ENCODE results near the gene PSG4.
"Not testable (repeated sequence)": the region's sequence is repeated elsewhere in the genome, so short reads cannot be mapped to it uniquely, and the experiment has no call there.

Gene PSG4

DNA sequence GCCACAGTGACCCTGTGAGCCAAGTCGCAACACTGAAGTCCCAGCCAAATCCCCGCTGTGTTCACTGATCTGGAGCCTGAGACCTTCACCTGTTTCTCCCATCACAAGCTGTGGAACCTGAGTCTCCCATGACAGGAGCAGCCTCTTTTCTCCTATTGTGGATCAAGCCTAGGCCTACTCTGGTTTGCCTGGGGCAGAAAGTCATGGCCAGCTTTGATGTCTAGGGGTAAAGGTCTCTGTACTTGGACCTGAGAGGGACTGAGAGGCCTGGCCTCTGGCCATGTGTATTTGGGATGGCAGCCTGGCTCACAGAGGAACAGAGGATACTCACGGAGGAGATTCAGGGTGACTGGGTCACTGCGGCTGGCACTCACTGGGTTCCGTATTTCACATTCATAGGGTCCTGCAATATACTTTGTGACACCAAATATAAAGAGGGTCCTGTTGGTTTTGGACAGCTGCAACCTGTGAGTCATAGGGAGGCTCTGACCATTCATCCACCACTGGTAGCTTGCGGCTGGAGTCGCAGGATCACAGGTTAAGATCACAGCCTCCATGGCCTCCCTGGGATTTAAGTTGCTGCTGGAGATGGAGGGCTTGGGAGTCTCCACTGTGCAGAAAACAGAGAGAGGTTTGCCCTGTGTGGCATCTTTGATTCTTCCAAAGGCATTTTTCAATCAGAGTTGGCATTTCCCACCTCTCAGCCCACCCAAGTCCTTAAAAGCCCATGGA is 7.6 kb downstream of the PSG4 start:
- not testable (repeated sequence) for DNase-seq

DNA sequence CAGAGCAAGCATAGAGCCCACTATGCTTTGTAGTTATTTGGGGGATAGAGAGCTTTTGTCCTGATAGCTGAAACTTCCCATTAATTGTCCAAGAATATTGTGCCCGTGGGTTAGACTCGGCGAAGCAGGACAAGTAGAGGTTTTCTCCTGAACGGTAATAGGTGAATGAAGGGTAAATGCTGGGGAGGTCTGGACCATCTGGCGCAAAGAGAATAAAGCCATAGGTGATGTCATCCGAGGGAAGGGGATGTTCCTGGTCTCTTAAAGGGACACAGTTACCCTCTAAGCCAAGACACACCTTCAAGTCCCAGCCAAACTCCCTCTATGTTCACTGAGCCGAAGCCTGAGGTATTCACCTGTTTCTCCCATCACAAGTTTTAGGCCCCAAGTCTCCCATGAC is 11.0 kb downstream of the PSG4 start:
- not testable (repeated sequence) for DNase-seq

DNA sequence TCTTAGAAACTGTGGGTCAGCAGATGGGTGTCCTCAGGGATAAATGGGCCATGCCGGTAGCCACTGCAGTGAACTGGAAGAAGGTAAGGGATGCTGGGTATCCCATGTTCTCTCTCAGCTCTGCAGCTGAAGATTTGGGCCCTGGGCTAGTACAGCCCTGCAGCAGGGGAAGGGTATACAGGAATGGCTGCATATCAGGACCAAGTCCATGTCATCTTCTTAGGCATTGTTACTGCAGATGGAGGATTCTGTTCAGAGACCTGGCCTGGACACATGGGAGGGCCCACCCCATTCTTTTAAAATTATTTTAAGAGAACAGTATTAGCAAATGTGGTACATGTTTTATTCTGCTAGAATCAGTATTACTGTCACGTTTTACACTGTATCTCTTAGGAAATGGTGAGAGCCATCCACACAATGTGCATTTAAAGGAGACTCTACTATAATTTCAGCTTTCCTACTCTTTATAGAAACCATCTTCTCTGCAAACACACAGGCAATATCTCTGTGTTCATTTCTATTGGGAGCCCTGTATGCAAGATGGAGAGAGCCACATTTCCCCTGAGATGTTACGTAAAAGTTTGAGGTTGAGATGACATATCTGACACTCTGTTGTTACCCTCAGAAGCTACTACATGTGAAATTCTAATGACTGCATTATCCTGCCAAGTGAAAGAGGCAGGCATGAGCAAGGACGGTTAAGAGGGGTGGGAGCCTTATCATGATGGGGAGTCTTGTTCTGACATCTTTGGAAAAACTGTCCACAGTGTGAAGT is 12.9 kb downstream of the PSG4 start:
- DNase-seq = not testable (repeated sequence)

DNA sequence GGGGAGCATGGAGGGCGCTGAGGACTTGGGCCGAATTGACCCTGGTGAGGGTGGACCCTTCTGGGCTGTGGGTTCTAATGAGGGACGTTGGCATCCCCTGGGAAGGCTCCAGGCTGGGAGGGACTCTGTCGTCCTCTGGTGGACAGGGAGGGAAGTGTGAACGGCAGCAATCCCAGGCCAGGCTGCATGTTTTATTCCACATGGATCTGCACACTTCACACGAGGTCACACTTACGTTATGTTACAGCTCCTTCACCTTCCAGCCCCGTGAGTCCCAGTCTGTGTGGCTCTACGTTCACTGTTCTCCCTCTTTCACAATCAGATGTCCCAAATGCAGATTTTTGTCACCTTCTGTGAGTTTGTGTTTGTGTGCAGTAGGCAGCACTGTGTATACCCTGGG is 17.3 kb downstream of the PSG4 start:
- not testable (repeated sequence) for DNase-seq

DNA sequence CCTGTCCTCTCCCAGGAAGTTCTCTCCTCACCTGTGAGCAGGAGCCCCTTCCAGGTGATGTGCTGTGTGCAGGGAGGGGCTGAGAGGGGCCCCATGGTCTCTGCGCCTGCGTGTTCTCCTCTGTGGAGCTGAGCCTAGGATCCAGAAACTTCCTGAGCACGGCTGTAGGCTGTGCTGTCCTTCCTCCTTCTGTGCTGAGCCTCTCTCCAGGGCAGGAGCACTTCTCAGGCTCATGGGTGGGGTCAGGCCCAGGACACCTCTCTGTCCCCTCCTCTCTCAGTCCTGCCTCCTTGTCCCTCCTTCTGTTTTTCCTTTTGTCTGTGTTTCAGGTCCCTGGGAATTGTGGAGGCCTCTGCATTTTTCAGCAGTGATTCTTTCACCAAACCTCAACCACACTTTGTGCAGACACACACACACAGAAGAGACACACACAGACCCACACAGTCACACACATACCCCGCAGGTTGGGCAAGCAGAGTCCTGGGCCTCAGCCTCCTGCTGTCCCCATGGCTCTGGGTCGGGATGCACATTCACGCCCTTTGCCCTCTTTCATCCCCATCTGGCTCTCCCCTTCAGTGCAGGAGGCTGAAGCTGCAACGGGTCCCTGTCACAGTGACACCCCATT is 19.0 kb downstream of the PSG4 start, which contains the start of gene PSG5:
PSG5 (minus strand) TSS at position 226 of the 625 bp plus-strand sequence; CDS start at position 95, 131 bp downstream.
- DNase-seq = not testable (repeated sequence)

DNA sequence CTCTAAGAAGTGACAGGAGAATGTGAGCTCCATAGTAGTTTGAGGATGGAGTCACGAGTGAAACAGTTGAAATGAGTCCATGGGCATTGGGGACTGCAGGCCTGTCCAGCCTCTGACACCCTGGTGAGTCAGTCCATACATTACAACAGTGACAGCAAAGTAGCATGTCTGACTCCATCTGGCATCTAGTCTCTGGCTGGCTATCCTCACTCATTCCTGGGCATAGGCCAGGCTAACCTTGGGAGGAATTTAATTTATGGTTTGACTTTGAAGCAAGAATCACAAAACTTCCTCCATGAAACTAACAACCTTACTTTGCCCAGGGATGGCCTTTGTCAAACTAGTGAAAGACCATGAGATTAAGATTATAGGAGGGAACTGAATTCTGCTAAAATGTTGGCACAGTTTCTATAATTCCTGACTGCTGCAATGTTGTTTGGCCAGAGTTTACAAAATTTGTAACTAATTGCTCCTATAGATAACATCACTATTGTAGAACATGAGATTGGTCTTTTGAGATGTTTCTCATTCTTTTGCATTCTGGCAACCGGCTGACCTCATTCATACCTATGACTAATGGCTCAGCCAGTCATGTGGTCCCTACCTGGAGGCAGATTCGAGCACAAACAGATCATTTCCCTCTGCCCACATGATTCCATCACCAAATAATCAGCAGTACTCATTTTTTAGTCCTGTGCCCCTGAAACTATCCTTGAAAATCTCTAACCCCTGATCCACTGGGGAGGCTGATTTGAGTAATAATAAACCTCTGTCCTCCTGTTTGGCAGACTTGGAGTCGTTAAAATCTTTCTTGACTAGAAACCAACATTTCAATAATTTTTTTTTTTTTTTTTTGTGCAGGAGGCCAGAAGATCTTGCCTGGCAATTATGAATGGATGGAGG is 23.3 kb downstream of the PSG4 start:
- DNase-seq = not testable (repeated sequence)

DNA sequence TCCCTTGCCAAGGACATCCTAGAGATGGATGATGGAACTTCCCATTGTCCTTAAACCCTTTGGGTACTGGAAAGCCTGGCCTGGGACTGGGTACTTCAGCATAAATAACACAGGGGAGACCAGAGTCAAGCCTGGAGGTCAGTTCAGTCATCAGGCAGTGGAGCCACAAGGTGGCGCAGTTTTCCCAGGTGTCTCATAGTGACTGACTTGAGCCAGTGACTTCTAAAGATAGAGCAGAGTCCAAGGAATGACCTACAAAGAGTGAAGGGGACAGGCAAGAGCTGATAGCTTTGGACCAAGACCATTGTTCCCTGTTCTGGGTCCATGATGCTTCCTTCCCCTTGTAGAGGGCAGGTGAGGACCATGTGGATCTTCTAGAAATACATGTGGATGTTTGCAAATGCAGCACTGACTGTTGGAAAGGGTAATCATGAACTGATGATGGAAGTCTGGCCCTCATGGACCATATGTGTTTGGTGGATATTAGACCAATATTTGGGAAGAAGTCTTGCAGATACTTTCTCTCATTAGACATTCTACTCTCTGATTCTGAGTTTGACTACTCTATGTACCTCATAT is 25.8 kb downstream of the PSG4 start:
- DNase-seq = not testable (repeated sequence)

DNA sequence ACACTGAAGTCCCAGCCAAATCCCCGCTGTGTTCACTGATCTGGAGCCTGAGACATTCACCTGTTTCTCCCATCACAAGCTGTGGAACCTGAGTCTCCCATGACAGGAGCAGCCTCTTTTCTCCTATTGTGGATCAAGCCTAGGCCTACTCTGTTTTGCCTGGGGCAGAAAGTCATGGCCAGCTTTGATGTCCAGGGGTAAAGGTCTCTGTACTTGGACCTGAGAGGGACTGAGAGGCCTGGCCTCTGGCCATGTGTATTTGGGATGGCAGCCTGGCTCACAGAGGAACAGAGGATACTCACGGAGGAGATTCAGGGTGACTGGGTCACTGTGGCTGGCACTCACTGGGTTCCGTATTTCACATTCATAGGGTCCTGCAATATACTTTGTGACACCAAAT is 26.9 kb downstream of the PSG4 start:
- DNase-seq = not testable (repeated sequence)

DNA sequence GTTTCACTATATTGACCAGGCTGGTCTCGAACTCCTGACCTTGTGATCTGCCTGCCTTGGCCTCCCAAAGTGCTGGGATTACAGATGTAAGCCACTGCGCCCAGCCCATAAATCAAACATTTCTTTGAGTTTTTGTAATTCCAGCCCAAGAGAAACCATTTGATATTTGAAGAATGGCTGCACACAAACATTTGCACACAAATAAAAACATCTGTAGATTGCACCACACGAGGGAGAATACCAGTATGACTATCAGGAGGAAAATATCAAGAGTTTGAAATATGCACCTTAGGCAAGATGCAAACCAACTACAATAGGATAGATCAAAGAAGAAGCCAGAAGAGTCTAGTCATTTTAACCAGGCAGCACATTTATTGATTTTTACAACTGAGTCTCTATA is 39.5 kb downstream of the PSG4 start:
- DNase-seq = not testable (repeated sequence)

DNA sequence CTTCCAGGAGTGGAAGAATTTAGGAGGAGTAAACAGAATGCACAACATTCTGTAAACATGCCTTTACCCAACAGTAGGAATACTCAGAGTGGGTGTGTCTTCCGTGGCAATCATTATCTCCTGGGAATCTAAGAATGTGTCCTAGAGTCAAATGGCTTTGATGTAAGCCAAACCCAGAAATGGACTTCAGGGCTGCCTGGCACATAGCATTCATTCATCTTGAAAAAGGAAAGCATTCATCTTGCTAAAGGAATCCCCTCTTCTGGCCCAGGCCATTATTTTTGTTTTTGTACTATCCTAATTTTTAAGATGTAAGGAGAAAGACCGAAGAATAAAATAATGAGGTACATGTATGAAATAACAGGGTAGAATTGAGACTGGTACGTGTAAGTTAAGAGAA is 42.3 kb downstream of the PSG4 start:
- not testable (repeated sequence) for DNase-seq

DNA sequence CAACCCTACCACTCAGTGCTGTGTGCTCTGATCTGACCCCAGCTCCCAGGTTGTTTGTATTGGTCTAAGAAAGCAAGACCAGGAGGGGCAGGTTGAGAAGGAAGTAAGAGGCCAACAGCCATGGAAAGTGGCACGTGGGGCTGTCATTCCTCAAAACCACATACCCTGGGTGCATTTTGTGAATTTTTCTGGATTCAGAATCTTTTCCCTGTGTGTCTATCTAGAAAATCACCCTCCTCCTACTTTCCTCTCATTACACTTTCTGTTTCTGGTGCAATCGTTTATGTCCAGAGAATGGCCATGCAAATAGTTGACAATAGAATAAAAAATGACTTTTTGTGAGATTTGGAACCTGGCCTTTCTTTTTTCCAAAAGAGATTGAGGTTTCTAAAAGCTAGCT is 43.2 kb downstream of the PSG4 start:
- DNase-seq = not testable (repeated sequence)

DNA sequence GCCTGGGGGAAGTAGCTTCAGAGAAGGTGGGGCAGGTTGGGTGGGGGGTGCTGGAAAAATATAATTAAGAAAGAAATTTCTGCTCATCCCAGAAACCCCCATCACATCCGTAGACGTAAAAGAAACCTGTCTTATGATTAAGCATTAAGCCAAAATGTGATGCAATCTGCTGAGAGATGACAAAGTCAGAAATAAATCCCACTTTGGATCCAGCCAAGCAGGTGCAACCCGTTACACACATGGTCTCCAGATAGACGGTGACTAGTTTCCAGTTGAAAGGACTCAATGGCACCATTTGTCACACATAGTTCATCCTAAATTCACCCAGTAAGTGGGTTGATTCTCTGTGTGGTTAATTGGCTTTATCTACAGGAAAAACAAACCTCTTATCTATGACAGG is 53.2 kb downstream of the PSG4 start:
- DNase-seq = no peak

DNA sequence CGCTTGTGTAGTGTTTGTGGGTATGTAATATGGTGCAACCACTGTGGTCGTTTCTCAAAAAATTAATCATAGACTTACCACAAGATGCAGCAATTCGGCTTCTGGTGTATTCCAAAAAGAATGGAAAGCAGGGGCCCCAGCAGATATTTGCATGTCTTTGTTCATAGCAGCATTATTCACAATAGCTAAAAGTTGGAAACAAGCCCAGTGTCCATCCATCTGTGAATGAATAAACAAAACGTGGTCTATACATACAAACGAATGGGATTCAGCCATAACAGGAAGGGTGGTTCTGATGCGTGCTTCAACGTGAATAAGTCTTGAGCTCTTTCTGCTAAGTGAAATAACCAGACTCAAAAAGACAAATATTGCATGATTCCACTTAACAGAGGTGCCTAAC is 55.6 kb downstream of the PSG4 start:
- not testable (repeated sequence) for DNase-seq

DNA sequence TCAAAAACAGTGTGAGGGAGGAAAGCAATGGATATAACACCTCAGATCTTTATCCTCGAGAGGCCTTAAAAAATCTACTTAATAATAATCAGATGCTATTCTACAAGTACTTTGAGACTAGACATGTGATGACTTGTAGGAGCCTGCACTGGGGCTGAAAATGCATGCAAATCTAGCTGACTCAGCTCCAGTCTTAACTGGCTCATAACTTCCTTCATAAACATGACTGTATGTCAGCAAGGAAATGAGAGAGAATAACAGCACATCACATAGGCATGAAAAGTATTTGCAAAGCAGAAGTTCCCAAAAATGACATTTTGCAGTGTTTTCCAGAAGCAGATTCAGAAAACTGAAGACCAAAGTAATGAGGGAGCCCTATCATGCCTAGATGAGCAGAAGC is 57.2 kb downstream of the PSG4 start:
- DNase-seq = no peak
